Measurements from ENCODE around the gene NDC80. TPM values are rescaled to one million over a fixed set of nuclear protein-coding genes. Genes with fewer than 3 reads are reported as not detected.
A peak's percentile ranks its signal among the peaks of the same experiment; 100 is the strongest.

NDC80 gene
- total RNA-seq, 1 donor from 2014 or later: 35.1 TPM

DNA sequence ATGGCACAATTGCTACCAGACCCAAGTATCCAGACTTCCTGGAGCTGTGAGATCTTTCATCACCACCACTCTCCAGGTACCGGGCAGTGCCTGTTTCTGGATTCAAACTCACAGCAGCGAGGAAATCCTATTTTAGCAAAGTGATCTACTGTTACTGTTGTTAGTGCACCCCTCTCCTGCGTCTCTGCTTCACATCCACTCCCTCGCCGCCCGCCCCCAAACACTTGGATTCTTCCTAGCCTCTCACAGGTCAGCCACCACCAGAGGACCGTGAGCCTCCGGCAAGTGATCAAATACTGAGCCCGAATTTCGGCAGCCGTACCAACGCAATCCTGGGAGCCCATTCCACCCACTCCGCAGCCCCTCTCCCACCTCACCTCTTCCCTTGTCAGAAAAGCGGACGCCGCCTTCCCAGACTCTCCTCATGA, 571 bp upstream of the NDC80 start:
- peak overlapping the region; percentile 80 for H3K4me3 ChIP-seq (ENCODE audit: low read depth, low read length)
- DNase-seq (ENCODE audit: low read depth): no peak
- TF ChIP-seq, protein P1, sequence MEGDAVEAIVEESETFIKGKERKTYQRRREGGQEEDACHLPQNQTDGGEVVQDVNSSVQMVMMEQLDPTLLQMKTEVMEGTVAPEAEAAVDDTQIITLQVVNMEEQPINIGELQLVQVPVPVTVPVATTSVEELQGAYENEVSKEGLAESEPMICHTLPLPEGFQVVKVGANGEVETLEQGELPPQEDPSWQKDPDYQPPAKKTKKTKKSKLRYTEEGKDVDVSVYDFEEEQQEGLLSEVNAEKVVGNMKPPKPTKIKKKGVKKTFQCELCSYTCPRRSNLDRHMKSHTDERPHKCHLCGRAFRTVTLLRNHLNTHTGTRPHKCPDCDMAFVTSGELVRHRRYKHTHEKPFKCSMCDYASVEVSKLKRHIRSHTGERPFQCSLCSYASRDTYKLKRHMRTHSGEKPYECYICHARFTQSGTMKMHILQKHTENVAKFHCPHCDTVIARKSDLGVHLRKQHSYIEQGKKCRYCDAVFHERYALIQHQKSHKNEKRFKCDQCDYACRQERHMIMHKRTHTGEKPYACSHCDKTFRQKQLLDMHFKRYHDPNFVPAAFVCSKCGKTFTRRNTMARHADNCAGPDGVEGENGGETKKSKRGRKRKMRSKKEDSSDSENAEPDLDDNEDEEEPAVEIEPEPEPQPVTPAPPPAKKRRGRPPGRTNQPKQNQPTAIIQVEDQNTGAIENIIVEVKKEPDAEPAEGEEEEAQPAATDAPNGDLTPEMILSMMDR (conservative IDR thresholded peaks at IDR 0.05; ENCODE audit: low read depth, low read length): no peak

DNA sequence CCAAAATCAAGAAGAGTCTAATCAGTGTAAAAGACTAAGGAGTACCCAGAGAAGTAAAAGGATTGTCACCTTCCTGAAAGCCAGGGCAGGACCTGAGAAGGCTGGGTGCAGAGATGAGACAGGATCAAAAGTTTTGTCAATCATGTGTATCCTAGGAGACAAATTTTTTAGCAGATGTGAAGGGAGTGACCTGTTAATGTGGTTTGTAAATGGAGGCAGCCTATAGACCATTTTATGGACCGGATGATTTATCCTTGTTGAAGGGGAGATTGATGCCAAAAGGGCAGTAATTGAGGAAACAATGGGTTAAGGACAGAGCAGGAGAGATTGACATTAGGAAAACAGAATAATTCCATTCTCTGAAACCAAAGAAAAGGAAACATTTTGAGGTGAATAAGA, 813 bp downstream of the NDC80 start:
- TF ChIP-seq, protein P1 (conservative IDR thresholded peaks at IDR 0.05; ENCODE audit: low read depth, low read length): no peak
- H3K4me3 ChIP-seq (ENCODE audit: low read depth, low read length): peak overlapping the region; percentile 80
- no peak for DNase-seq (ENCODE audit: low read depth)

GRCh38 chr18:2572892-2573291, 1.5 kb downstream of the NDC80 start:
- TF ChIP-seq, protein P1 (conservative IDR thresholded peaks at IDR 0.05; ENCODE audit: low read depth, low read length): no peak
- no peak for DNase-seq (ENCODE audit: low read depth)

GRCh38 chr18:2573408-2573807, 2.1 kb downstream of the NDC80 start:
- DNase-seq (ENCODE audit: low read depth): no peak

More at GRCh38 chr18:2572892-2573291, 1.5 kb downstream of the NDC80 start:
- H3K4me3 ChIP-seq (ENCODE audit: low read depth, low read length): peak overlapping the region; percentile 80

GRCh38 chr18:2587788-2588187, 16.4 kb downstream of the NDC80 start:
- DNase-seq (ENCODE audit: low read depth): no peak
- H3K4me3 ChIP-seq (ENCODE audit: low read depth, low read length): no peak overlapping the region
- TF ChIP-seq, protein P1 (conservative IDR thresholded peaks at IDR 0.05; ENCODE audit: low read depth, low read length): no peak

More at GRCh38 chr18:2573408-2573807, 2.1 kb downstream of the NDC80 start:
- peak overlapping the region; percentile 80 for H3K4me3 ChIP-seq (ENCODE audit: low read depth, low read length)
- TF ChIP-seq, protein P1 (conservative IDR thresholded peaks at IDR 0.05; ENCODE audit: low read depth, low read length): no peak

- TF ChIP-seq, protein P1 (conservative IDR thresholded peaks at IDR 0.05; ENCODE audit: low read depth, low read length): no peak
- no peak for DNase-seq (ENCODE audit: low read depth)
- no peak overlapping the region for H3K4me3 ChIP-seq (ENCODE audit: low read depth, low read length)
Measured at GRCh38 chr18:2588666-2589344, 17.4 kb downstream of the NDC80 start.
